SK-N-SH (cell line): ENCODE results near the gene TBRG4. TPM values are rescaled to one million over a fixed set of nuclear protein-coding genes. Genes with fewer than 3 reads are reported as not detected.

Experiments used
- CTCF ChIA-PET: fragments of 300-600, 350-600 bp; formaldehyde crosslinking; extraction: SDS; loops from one replicate; lab custom pipeline; 2021; lab: Yijun Ruan, JAX
- POLR2A ChIA-PET: fragments of 350-600 bp; sonication (Branson Sonifier 250); formaldehyde crosslinking; extraction: SDS; loops from one replicate; lab custom pipeline; 2020; ENCODE audit warnings: antibody characterized with exemption, inconsistent platforms; lab: Yijun Ruan, JAX
- DNase-seq: peaks from one replicate; pipeline ENCODE4 v3.0.0; 2012
- H2AFZ ChIP-seq: fragments of 200-600 bp; sonication (generic); 2 replicates; pipeline ENCODE4 v1.8.1; 2016; ENCODE audit warnings: antibody characterized with exemption, mild to moderate bottlenecking, low read depth
- H3F3A ChIP-seq: fragments of 200-600 bp; sonication (generic); replicated peaks from 2 replicates; pipeline ENCODE3; 2016; ENCODE audit warnings: antibody characterized with exemption, mild to moderate bottlenecking; ENCODE audit not compliant: insufficient read depth
- H3K27ac ChIP-seq, 2 experiments: fragments of 200-500 bp in 1 of 2; fragments of 200-600 bp in 1 of 2; sonication (Bioruptor generic) in 1 of 2; sonication (generic), shearing (Covaris generic) in 1 of 2; 2 replicates each; pipeline versions ENCODE4 v1.5.1 to v1.6.1; 2014 to 2016; ENCODE audit warnings: low read depth in 2 of 2, inconsistent platforms in 1 of 2, low read length in 1 of 2, mild to moderate bottlenecking in 1 of 2, mixed read lengths in 1 of 2
- H3K27me3 ChIP-seq: fragments of 200-600 bp; sonication (generic), shearing (Covaris generic); 2 replicates; pipeline ENCODE4 v1.6.1; 2016; ENCODE audit warnings: mixed run types; ENCODE audit not compliant: insufficient read depth
- H3K36me3 ChIP-seq, 2 experiments: fragments of 200-500 bp in 1 of 2; fragments of 200-600 bp in 1 of 2; sonication (Bioruptor generic) in 1 of 2; sonication (generic) in 1 of 2; replicated peaks in 1 of 2; 2 replicates each; pipeline versions ENCODE3 to v1.5.1; 2014 to 2016; ENCODE audit warnings: low read length in 1 of 2, mild to moderate bottlenecking in 1 of 2; ENCODE audit not compliant: insufficient read depth in 2 of 2, control insufficient read depth in 1 of 2
- H3K4me1 ChIP-seq, 2 experiments: fragments of 200-500 bp in 1 of 2; fragments of 200-600 bp in 1 of 2; sonication (Bioruptor generic) in 1 of 2; sonication (generic), shearing (Covaris generic) in 1 of 2; 2 replicates each; pipeline versions ENCODE4 v1.5.1 to v1.6.1; 2014 to 2016; ENCODE audit warnings: low read depth in 1 of 2, low read length in 1 of 2, mixed run types in 1 of 2; ENCODE audit not compliant: insufficient read depth in 2 of 2, control insufficient read depth in 1 of 2
- H3K4me2 ChIP-seq: fragments of 200-600 bp; sonication (generic), shearing (Covaris generic); 2 replicates; pipeline ENCODE4 v1.6.1; 2017; ENCODE audit warnings: mixed run types
- H3K4me3 ChIP-seq, 2 experiments: fragments of 200-500 bp in 1 of 2; fragments of 200-600 bp in 1 of 2; sonication (Bioruptor generic) in 1 of 2; sonication (generic), shearing (Covaris generic) in 1 of 2; 2 replicates each; pipeline versions ENCODE4 v1.5.1 to v1.8.1; 2014 to 2016; ENCODE audit warnings: low read depth in 2 of 2, inconsistent platforms in 1 of 2, low read length in 1 of 2, mild to moderate bottlenecking in 1 of 2, mixed read lengths in 1 of 2, moderate library complexity in 1 of 2
- H3K79me2 ChIP-seq: fragments of 200-600 bp; sonication (generic); 2 replicates; pipeline ENCODE4 v1.8.1; 2017; ENCODE audit warnings: mild to moderate bottlenecking; ENCODE audit not compliant: insufficient read depth
- H3K9ac ChIP-seq: fragments of 200-600 bp; sonication (generic); 2 replicates; pipeline ENCODE4 v1.6.1; 2017; ENCODE audit warnings: mixed run types
- H3K9me2 ChIP-seq: fragments of 200-600 bp; sonication (generic); 2 replicates; pipeline ENCODE4 v1.6.1; 2017; ENCODE audit warnings: mixed run types
- H3K9me3 ChIP-seq: fragments of 200-600 bp; sonication (generic); 2 replicates; pipeline ENCODE4 v1.6.1; 2017; ENCODE audit warnings: mixed run types, mild to moderate bottlenecking, moderate library complexity
- H4K20me1 ChIP-seq: fragments of 200-600 bp; sonication (generic); 2 replicates; pipeline ENCODE4 v1.6.1; 2017; ENCODE audit warnings: mild to moderate bottlenecking, mixed run types; ENCODE audit not compliant: insufficient read depth
- CTCF ChIP-seq: fragments of 200-600 bp; sonication (generic); IDR thresholded peaks from 2 replicates; pipeline ENCODE4 v1.6.1; 2017; ENCODE audit warnings: antibody characterized with exemption, mild to moderate bottlenecking, moderate library complexity
- ELF1 ChIP-seq: IDR thresholded peaks from 2 replicates; pipeline ENCODE4 v1.4.0; 2012
- FOSL2 ChIP-seq: IDR thresholded peaks from 2 replicates; pipeline ENCODE4 v1.4.0; 2012; ENCODE audit warnings: low read depth, mild to moderate bottlenecking, moderate library complexity, borderline replicate concordance
- GABPA ChIP-seq: IDR thresholded peaks from 2 replicates; pipeline ENCODE4 v1.4.0; 2012; ENCODE audit warnings: low read depth, mild to moderate bottlenecking
- MAX ChIP-seq: IDR thresholded peaks from 2 replicates; pipeline ENCODE4 v1.4.0; 2012; ENCODE audit warnings: low read depth
- POLR2AphosphoS5 ChIP-seq: IDR thresholded peaks from 2 replicates; pipeline ENCODE4 v1.6.1; 2012; ENCODE audit warnings: low read depth, low read length
- RAD21 ChIP-seq: IDR thresholded peaks from 2 replicates; pipeline ENCODE4 v1.6.1; 2012; ENCODE audit warnings: mild to moderate bottlenecking, low read length
- RFX5 ChIP-seq: IDR thresholded peaks from 2 replicates; pipeline ENCODE4 v1.6.1; 2012; ENCODE audit warnings: mild to moderate bottlenecking, improper control_type of control experiment, low read length
- RXRA ChIP-seq: IDR thresholded peaks from 2 replicates; pipeline ENCODE4 v1.4.0; 2012; ENCODE audit warnings: low read depth, mild to moderate bottlenecking, borderline replicate concordance
- TEAD4 ChIP-seq: IDR thresholded peaks from 2 replicates; pipeline ENCODE4 v1.4.0; 2012; ENCODE audit warnings: mild to moderate bottlenecking, borderline replicate concordance; ENCODE audit not compliant: insufficient read depth
- YY1 ChIP-seq: IDR thresholded peaks from 2 replicates; pipeline ENCODE4 v1.4.0; 2012; ENCODE audit warnings: low read depth, mild to moderate bottlenecking
- WGBS: methylation state at CpG from one replicate; pipeline ENCODE4 v1.1.6; 2017; ENCODE audit warnings: low lambda C conversion rate; 5-methylcytosine and 5-hydroxymethylcytosine counted together
- polyA plus RNA-seq, 3 experiments: library from polyadenylated mRNA; depleted of rRNA; stranded (reverse); fragments of >200 nt; gene quantifications; 2 replicates each; pipeline ENCODE4 v1.2.3, GENCODE V29; 2012
- TF ChIP-seq, protein P1 (sequence below): fragments of 150-350 bp; IDR thresholded peaks from 2 replicates; pipeline ENCODE4 v1.6.1; 2017; ENCODE audit warnings: antibody characterized with exemption, low read length, low read depth, borderline replicate concordance
- TF ChIP-seq, protein P2 (sequence below): fragments of 150-350 bp; IDR thresholded peaks from 2 replicates; pipeline ENCODE4 v1.6.1; 2016; ENCODE audit warnings: mild to moderate bottlenecking, low read depth, low read length

Gene TBRG4
- polyA plus RNA-seq, 1 of the 3 experiments (the other 2 are of a cell fraction), result 76.2 TPM

DNA sequence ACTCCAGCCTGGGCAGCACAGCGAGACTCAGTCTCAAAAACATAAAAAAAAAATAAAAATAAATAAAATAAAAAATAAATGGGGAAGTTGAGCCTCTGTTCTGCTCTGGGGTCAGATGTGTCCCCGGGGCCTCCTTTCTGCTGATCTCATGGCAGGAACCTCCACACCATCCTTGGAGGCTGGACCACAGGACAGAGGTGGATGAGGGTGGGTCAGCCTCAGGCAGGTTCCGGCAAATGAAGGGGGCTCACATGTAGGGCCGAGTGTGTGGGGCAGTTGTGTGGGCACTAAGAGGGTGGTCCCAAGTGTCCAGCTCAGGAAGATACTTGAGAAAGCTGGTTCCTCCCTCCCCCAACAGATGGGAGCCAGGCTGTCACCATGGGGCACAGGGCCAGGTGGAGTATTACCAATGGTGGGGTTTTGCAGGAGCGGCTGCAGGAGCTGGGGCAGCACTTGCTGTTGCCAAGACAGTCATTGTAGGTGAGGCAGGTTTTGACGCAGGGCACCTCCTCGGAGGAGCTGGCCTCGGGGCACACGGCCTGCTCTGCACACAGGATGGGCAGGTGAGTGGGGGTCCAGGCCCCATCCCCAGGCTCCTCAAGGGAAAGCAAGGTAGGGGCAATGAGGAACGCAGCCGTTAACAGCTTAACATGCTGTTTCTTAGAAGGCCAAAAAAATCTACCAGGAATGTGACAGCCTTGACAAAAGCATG, 13.9 kb upstream of the TBRG4 start:
- Histone ChIP-seq H3K9me3 (no peaks in the 10 kb centered on the region), H3K9ac (no peak overlapping the region), H3K9me2 (no peaks in the 10 kb centered on the region), H3K4me1 (peaks cover 0 to 2% of the 10 kb centered on the region in 2 experiments; a peak in 1 of 4 replicates), H3F3A (no peaks in the 10 kb centered on the region), H3K4me3 (no peak overlapping the region), H3K27me3 (no peaks in the 10 kb centered on the region; the same call in 1 of the 2 replicates), H3K79me2 (no peaks in the 10 kb centered on the region), H2AFZ (no peak overlapping the region), H3K36me3 (no peaks in the 10 kb centered on the region), H4K20me1 (no peaks in the 10 kb centered on the region), H3K27ac (no peak overlapping the region), H3K4me2 (no peak overlapping the region)
- 87% methylated on average over 10 of the region's 11 CpGs for WGBS
- CTCF ChIA-PET, result interaction anchor here (0.9 to 14.6 kb wide), 4 partner anchors 10 to 160 kb away, joined by 3 to 149 read pairs (median 9); no protein-coding TSS in a partner anchor
- TF ChIP-seq RXRA (no peak), FOSL2 (no peak), MAX (no peak), GABPA (no peak), RFX5 (no peak), CTCF (no peak)
- DNase-seq, result no peak
- POLR2A ChIA-PET, result interaction anchor here (2.1 kb wide), 1 partner anchor 14 kb away, joined by 5 read pairs; the partner anchor contains the start of gene TBRG4

- H4K20me1 ChIP-seq, result no peaks in the 10 kb centered on the region
- no peak for DNase-seq
- no peak overlapping the region for H3K27ac ChIP-seq
- H2AFZ ChIP-seq, result no peak overlapping the region
- H3K4me2 ChIP-seq, result no peak overlapping the region
- H3K4me3 ChIP-seq, result no peak overlapping the region
- H3K9me3 ChIP-seq, result no peaks in the 10 kb centered on the region
- H3K27me3 ChIP-seq, result no peaks in the 10 kb centered on the region; the same call in 1 of the 2 replicates
- TF ChIP-seq POLR2AphosphoS5 (no peak), RXRA (no peak), RAD21 (no peak), TEAD4 (no peak), ELF1 (no peak), FOSL2 (no peak), CTCF (no peak), YY1 (no peak)
- TF ChIP-seq, protein P1, sequence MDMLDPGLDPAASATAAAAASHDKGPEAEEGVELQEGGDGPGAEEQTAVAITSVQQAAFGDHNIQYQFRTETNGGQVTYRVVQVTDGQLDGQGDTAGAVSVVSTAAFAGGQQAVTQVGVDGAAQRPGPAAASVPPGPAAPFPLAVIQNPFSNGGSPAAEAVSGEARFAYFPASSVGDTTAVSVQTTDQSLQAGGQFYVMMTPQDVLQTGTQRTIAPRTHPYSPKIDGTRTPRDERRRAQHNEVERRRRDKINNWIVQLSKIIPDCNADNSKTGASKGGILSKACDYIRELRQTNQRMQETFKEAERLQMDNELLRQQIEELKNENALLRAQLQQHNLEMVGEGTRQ, result no peak
- TF ChIP-seq, protein P2, sequence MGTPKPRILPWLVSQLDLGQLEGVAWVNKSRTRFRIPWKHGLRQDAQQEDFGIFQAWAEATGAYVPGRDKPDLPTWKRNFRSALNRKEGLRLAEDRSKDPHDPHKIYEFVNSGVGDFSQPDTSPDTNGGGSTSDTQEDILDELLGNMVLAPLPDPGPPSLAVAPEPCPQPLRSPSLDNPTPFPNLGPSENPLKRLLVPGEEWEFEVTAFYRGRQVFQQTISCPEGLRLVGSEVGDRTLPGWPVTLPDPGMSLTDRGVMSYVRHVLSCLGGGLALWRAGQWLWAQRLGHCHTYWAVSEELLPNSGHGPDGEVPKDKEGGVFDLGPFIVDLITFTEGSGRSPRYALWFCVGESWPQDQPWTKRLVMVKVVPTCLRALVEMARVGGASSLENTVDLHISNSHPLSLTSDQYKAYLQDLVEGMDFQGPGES, result no peak
- ChIA-PET CTCF (interaction anchor here (1.2 to 14.6 kb wide), 4 partner anchors 11 to 151 kb away, joined by 3 to 149 read pairs (median 9); no protein-coding TSS in a partner anchor), POLR2A (interaction anchor here (2.1 kb wide), 1 partner anchor 12 kb away, joined by 5 read pairs; the partner anchor contains the start of gene TBRG4)
- no peak overlapping the region for H3K9ac ChIP-seq
- H3K79me2 ChIP-seq, result no peaks in the 10 kb centered on the region
- WGBS, result 65% methylated on average over 9 of the region's 12 CpGs
- peaks cover 0 to 2% of the 10 kb centered on the region in 2 experiments; a peak in 1 of 4 replicates for H3K4me1 ChIP-seq
- H3K9me2 ChIP-seq, result no peaks in the 10 kb centered on the region
- no peaks in the 10 kb centered on the region for H3F3A ChIP-seq
- H3K36me3 ChIP-seq, result no peaks in the 10 kb centered on the region
Observed at GRCh38 chr7:45123913-45124710, 12.6 kb upstream of the TBRG4 start.
